GM21723 (cell line): ENCODE results near the gene NR0B2.

Experiments
- ATAC-seq: cut with Tn5 transposase; IDR thresholded peaks from one replicate; pipeline ENCODE4 v1.9.1; 2021; ENCODE audit warnings: mild to moderate bottlenecking, moderate library complexity; ENCODE audit not compliant: unreplicated experiment

Gene NR0B2

GRCh38 chr1:26938004-26938658 lies 24.4 kb upstream of the NR0B2 start:
- ATAC-seq, result no peak

GRCh38 chr1:26936823-26937222 lies 23.0 kb upstream of the NR0B2 start:
- ATAC-seq, result no peak

GRCh38 chr1:26932531-26932930 lies 18.8 kb upstream of the NR0B2 start:
- peak; percentile 61 for ATAC-seq

- ATAC-seq, result no peak
Observed at GRCh38 chr1:26923711-26924110, 9.9 kb upstream of the NR0B2 start.

- no peak for ATAC-seq
Observed at GRCh38 chr1:26922901-26923300, 9.1 kb upstream of the NR0B2 start.

- ATAC-seq, result no peak
Observed at GRCh38 chr1:26922431-26922729, 8.6 kb upstream of the NR0B2 start.

GRCh38 chr1:26921540-26922430 lies 8.0 kb upstream of the NR0B2 start, which contains the start of gene NUDC:
Gene NUDC (plus strand): TSS chr1:26921743. CDS start chr1:26921849, 106 bp downstream.
- ATAC-seq, result peak; percentile 93

GRCh38 chr1:26921126-26921539 lies 7.4 kb upstream of the NR0B2 start:
- no peak for ATAC-seq

- ATAC-seq, result no peak
Observed at GRCh38 chr1:26915204-26915842, 1.5 kb upstream of the NR0B2 start.

GRCh38 chr1:26913389-26913753 lies 404 bp downstream of the NR0B2 start:
- ATAC-seq, result no peak

GRCh38 chr1:26912147-26912490 lies 1.7 kb downstream of the NR0B2 start:
- ATAC-seq, result no peak

- no peak for ATAC-seq
Observed at GRCh38 chr1:26911399-26912146, 2.2 kb downstream of the NR0B2 start.

GRCh38 chr1:26910343-26911160 lies 3.2 kb downstream of the NR0B2 start:
- no peak for ATAC-seq

- ATAC-seq, result no peak
Observed at GRCh38 chr1:26909951-26910342, 3.8 kb downstream of the NR0B2 start.

GRCh38 chr1:26907071-26907917 lies 6.5 kb downstream of the NR0B2 start:
- no peak for ATAC-seq

GRCh38 chr1:26900815-26901511 lies 12.8 kb downstream of the NR0B2 start:
- ATAC-seq, result no peak

GRCh38 chr1:26900001-26900814 lies 13.6 kb downstream of the NR0B2 start, which contains the start of gene GPATCH3:
Gene GPATCH3 (minus strand): TSS chr1:26900467. CDS start chr1:26900442, 25 bp downstream.
- peak; percentile 73 for ATAC-seq

GRCh38 chr1:26897351-26897750 lies 16.4 kb downstream of the NR0B2 start:
- no peak for ATAC-seq
